CD4-positive, alpha-beta T cell treated with Interleukin-10 for 1 hour (primary cell): ENCODE measurements around the gene SELENOI.
"Not testable (repeated sequence)": the region's sequence is repeated elsewhere in the genome, so short reads cannot be mapped to it uniquely, and the experiment has no call there.

ENCODE experiments used
- DNase-seq: peaks from one replicate; pipeline ENCODE4 v3.0.0-alpha.2; 2020

SELENOI gene

GRCh38 chr2:26359886-26360473 is 14.0 kb downstream of the SELENOI start:
- DNase-seq: no peak

- no peak for DNase-seq
Observed at GRCh38 chr2:26363323-26363722, 17.4 kb downstream of the SELENOI start.

GRCh38 chr2:26363958-26364357 is 18.0 kb downstream of the SELENOI start:
- DNase-seq: no peak

- no peak for DNase-seq
Observed at GRCh38 chr2:26364669-26365068, 18.7 kb downstream of the SELENOI start.

GRCh38 chr2:26366957-26367356 is 21.0 kb downstream of the SELENOI start:
- DNase-seq: no peak

- not testable (repeated sequence) for DNase-seq
Observed at GRCh38 chr2:26369664-26370063, 23.7 kb downstream of the SELENOI start.

- not testable (repeated sequence) for DNase-seq
Observed at GRCh38 chr2:26370909-26371308, 25.0 kb downstream of the SELENOI start.

- DNase-seq: no peak
Observed at GRCh38 chr2:26376799-26377198, 30.9 kb downstream of the SELENOI start.

GRCh38 chr2:26380281-26380680 is 34.3 kb downstream of the SELENOI start:
- DNase-seq: no peak

GRCh38 chr2:26382564-26382963 is 36.6 kb downstream of the SELENOI start:
- no peak for DNase-seq

- no peak for DNase-seq
Observed at GRCh38 chr2:26384183-26384582, 38.2 kb downstream of the SELENOI start.

- DNase-seq: no peak
Observed at GRCh38 chr2:26384597-26384996, 38.7 kb downstream of the SELENOI start.

- DNase-seq: no peak
Observed at GRCh38 chr2:26387189-26387588, 41.2 kb downstream of the SELENOI start.

- DNase-seq: no peak
Observed at GRCh38 chr2:26394694-26395093, 48.8 kb downstream of the SELENOI start.

GRCh38 chr2:26395394-26395793 is 49.5 kb downstream of the SELENOI start:
- no peak for DNase-seq

GRCh38 chr2:26396734-26397298 is 50.9 kb downstream of the SELENOI start:
- DNase-seq: no peak

- no peak for DNase-seq
Observed at GRCh38 chr2:26399771-26400376, 53.9 kb downstream of the SELENOI start.

GRCh38 chr2:26400723-26401122 is 54.8 kb downstream of the SELENOI start:
- DNase-seq: no peak

GRCh38 chr2:26401739-26402541 is 56.0 kb downstream of the SELENOI start, which contains the start of gene DRC1:
TSS of gene DRC1 (plus strand) at chr2:26401920. CDS start at chr2:26401990, 70 bp downstream.
- no peak for DNase-seq

- no peak for DNase-seq
Observed at GRCh38 chr2:26407526-26407925, 61.6 kb downstream of the SELENOI start.

- no peak for DNase-seq
Observed at GRCh38 chr2:26409785-26410184, 63.8 kb downstream of the SELENOI start.

- DNase-seq: no peak
Observed at GRCh38 chr2:26410764-26411243, 64.9 kb downstream of the SELENOI start.

- DNase-seq: no peak
Observed at GRCh38 chr2:26411419-26411818, 65.5 kb downstream of the SELENOI start.
